Activated CD4-positive, CD25-positive, alpha-beta regulatory T cell treated with anti-CD3 and anti-CD28 coated beads, Interleukin-2, amount 50 U/mL, for 16 hours (primary cell): Measurements from ENCODE around the gene VSX2.

Experiments used
- DNase-seq: peaks from one replicate; pipeline ENCODE4 v3.0.0-alpha.2; 2020; ENCODE audit warnings: low read depth, low spot score

The VSX2 gene

DNA sequence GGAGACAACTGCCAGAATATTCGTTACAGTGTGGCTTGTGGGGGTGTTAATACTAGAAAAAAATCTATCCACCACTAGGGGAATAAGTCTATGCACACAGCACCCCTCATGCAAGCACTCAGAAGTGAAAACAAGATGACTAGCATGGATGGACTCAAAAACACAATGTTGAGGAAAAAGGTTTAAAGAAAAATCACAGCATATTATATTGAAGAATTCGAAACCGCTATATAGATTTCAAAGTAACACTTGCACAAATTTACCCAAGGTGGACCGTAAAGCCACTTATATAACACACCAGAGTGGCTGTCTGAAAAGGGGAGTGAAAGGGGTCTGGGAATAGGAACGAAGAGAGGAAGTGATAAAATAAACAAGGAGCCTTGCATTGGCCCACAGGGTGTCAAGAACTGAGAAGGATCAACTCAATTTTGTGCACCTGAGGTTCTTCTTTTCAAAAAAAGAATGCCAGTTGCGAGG lies 62.9 kb downstream of the VSX2 start:
- no peak for DNase-seq

DNA sequence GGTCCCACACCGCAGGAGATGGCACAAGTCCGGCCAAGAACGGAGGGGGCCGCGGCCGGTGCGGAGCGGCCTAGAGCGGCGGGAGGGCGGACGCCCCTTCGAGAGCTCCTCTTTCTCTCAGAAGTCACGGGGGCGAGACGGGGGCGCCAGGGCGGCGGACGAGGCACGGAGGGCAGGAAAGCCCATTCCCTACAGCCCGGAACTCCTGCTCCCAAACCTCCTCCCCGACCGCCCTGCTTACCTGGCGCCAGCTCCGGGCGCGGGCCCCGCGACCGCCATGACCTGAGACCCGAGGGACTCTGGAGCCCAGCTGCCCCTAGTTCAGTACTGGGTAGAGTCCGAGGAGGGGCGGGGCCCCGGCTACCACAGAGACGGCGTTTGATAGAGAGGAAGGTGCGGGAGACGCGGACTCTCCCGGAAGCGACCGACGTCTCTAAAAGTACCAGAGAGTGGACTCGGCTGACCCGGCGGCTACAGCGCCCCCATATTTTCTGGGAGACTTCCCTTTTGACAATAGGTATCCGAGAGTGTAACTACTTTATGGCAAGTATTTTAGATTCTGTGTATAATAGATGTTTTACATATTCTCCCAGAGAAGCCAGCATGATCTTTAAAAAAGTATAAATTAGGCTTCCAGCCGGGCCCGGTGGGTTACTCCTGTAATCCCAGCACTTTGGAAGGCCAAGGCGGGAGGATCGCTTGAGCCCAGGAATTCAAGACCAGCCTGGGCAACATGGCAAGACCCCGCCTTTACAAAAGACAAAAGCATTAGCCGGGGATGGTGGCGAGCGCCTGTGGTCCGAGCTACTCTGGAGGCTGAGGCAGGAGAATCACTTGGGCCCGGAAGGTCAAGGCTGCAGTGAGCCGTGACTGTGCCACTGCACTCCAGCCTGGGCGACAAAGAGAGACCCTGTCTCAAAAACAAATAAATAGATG lies 63.7 kb downstream of the VSX2 start, which contains the start of gene ABCD4:
Gene ABCD4 (minus strand): TSS at position 301 of the 936 bp plus-strand sequence. CDS start 22 bp downstream, at position 279.
- DNase-seq, result peak; percentile 74

DNA sequence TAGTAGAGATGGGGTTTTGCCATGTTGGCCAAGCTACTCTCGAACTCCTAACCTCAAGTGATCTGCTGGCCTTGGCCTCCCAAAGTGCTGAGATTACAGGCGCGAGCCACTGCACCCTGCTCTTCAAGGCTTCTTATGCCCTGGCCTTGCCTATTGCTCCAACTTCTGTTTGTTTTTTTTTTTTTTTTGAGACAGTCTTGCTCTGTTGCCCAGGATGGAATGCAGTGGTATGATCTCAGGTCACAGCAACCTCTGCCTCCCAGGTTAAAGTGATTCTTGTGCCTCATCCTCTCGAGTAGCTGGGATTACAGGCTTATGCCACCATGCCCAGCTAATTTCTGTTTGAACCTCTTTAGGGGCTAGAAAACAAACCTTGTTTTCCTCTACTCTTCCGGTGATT lies 69.4 kb downstream of the VSX2 start:
- DNase-seq, result no peak

DNA sequence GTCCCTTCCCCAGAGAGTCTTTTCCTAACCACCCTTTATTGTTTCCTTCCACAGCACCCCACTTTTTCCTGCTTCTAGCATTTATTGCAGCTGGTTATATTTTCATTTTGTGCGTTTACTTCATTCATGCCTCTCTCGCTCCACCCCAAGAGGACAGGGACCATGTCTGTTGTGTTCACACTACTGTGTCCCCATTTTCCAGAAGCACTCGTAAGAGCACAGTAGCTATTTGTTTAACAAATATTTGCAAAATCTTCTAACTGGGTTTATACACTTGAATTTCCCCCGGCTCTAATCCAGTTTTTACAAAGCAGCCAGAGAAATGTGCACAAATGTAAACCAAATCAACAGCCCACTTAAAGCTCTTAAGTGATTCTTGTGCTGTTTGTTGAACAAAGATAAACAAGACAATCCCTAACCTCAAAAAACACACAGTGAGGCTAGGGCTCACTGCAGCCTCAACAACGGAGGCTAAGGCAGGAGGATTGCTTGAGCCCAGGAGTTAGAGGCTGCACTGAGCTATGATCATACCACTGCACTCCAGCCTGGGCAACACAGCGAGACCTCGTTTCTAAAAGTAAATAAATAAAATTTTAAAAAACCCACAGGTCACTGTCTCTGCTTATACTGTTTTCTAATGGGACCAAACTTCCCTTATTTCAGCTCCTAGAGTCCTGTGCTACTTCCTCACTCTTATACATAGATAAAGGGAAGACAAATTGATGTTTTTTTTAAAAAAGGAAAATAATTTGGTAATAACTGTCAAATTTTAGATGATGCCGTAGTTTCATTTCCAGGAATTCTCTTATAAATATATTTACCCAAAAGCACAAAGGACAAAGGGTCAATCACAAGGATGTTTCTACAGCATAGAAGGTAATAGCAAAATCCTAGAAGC lies 70.1 kb downstream of the VSX2 start:
- no peak for DNase-seq

DNA sequence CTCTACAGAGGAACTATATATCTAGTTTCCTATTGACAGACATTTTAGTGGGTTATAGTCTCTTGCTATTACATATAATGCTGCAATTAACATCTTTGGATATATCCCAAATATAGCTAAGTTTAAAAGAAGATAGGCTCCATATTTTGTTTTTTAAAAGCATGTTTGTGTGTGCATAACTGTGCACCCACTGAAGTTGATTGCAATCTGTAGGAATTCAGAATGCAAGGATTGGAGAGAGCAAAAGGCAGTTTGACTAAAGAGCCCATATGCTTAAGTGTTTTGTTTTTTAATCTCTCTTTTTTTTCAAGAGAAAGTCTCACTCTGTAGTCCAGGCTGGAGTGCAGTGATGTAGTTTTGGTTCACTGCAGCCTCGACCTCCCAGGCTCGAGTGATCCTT lies 72.9 kb downstream of the VSX2 start:
- DNase-seq, result no peak
